ENCODE measurements around the gene ARMC9.
"Not testable (repeated sequence)": the region's sequence is repeated elsewhere in the genome, so short reads cannot be mapped to it uniquely, and the experiment has no call there.

ARMC9 gene

DNA sequence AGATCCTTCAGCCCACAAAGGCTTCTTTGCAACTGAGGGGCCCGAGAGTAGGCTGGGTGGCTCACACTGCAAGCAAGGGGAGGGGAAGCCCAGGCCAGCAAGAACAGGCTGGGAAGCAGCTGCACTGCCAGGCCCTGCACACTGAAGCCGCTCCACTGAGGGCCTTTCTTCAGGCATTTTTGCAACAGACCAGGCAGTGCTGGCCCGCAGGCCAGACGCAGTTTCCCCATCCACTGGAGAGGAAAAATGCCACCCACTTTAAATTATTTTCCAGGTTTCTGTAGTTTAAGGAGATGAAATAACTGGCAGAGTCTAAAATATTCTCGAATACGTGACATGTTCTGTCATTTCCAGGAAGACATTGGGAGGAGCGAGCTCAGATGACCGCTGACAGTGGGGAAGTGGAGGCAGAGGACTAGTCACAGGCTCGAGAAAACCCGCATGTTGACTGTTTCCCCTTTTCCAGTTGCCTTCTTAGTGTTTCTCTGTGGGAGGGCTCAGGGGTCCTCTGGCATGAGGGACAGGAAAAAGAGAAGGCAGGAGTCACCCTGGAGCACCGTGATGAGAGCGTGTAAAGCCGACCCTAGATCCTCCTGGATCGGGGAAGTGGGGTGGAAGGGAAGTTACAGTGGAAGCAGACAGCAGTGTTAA, 143.8 kb downstream of the ARMC9 start:
- Histone ChIP-seq H3K9me3 (ENCODE audit: control insufficient read depth, insufficient read depth, low read length) (no peaks in the 10 kb centered on the region), H3K4me1 (ENCODE audit: insufficient read depth, low read length) (peaks cover 8% of the 10 kb centered on the region; the same call in 1 of the 2 replicates), H3K36me3 (ENCODE audit: insufficient read depth, low read length) (0 out of 2 replicates have a peak, but pooled peaks cover 3% of the 10 kb centered on the region), H3K9ac (ENCODE audit: low read depth, low read length) (no peak overlapping the region; the same call in 1 of the 2 replicates)

DNA sequence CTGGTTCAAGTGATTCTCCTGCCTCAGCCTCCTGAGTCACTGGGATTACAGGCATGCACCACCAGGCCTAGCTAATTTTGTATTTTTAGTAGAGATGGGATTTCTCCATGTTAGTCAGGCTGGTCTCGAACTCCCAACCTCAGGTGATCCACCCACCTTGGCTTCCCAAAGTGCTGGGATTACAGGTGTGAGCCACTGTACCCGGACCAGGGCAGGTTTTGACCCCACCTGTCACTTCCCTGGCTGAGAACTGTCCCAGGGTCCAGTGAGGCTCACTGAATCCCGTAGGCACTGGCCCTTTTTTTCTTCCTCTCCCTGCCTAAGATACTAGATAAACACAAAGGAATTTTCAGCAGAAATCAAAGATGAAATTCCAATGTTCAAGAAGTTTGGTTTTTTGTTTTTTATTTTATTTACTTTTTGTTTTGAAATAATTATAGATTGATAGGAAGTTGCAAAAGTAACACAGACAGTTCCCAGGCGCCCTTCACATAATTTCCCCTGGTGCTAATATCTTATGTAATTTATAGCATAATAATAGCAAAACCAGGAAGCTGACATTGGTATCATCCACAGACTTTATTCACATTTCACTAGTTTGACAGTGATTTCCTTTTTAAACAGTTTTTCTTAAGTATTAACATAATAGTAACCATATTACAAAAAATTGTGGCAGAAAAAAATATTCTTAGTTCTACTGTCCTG, 144.7 kb downstream of the ARMC9 start:
- H3K9ac ChIP-seq (ENCODE audit: low read depth, low read length) = no peak overlapping the region
- H3K36me3 ChIP-seq (ENCODE audit: insufficient read depth, low read length) = 0 out of 2 replicates have a peak, but pooled peaks cover 3% of the 10 kb centered on the region
- H3K9me3 ChIP-seq (ENCODE audit: control insufficient read depth, insufficient read depth, low read length) = no peaks in the 10 kb centered on the region
- peaks cover 8% of the 10 kb centered on the region; the same call in 1 of the 2 replicates for H3K4me1 ChIP-seq (ENCODE audit: insufficient read depth, low read length)

DNA sequence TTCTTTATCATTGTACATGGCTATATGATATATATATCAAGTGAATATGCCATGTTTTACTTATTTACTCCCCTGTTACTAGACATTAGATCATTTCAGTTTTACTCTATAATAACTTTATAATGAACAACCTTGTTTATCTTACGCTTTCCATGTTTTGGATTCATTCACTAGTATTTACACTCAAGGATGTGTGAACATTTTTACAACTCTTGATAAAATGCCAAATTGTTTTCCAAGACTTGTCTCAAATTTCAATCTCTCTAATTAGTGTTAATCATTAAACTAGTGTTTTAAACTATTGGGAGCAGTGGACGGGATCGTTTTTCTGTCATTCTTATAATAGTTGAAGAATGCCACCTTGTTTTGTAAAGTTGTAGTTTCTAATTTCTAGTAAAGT, 145.6 kb downstream of the ARMC9 start:
- H3K4me1 ChIP-seq (ENCODE audit: insufficient read depth, low read length) = peaks cover 8% of the 10 kb centered on the region; the same call in 1 of the 2 replicates
- 0 out of 2 replicates have a peak, but pooled peaks cover 3% of the 10 kb centered on the region for H3K36me3 ChIP-seq (ENCODE audit: insufficient read depth, low read length)
- H3K9ac ChIP-seq (ENCODE audit: low read depth, low read length) = no peak overlapping the region
- no peaks in the 10 kb centered on the region for H3K9me3 ChIP-seq (ENCODE audit: control insufficient read depth, insufficient read depth, low read length)

DNA sequence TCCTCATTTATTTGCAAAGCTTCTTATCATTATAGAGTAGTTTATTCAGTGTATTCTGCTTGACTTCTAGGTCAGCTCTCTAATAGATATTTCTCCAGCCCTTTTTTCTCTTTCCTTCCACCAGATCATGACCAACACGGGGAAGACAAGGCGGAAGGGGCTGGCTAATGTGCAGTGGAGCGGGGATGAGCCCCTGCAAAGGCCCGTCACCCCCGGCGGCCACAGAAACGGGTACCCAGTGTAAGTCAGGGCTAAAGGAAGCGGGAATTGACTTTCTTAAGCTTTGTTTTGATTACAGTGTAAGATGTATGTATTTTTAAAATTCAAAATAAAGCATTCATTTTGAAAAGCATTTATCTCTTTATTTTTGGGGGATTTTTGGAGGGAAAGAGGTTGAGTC, 146.4 kb downstream of the ARMC9 start:
- Histone ChIP-seq H3K9me3 (ENCODE audit: control insufficient read depth, insufficient read depth, low read length) (no peaks in the 10 kb centered on the region), H3K9ac (ENCODE audit: low read depth, low read length) (no peak overlapping the region), H3K4me1 (ENCODE audit: insufficient read depth, low read length) (peaks cover 8% of the 10 kb centered on the region; the same call in 1 of the 2 replicates), H3K36me3 (ENCODE audit: insufficient read depth, low read length) (0 out of 2 replicates have a peak, but pooled peaks cover 3% of the 10 kb centered on the region)

DNA sequence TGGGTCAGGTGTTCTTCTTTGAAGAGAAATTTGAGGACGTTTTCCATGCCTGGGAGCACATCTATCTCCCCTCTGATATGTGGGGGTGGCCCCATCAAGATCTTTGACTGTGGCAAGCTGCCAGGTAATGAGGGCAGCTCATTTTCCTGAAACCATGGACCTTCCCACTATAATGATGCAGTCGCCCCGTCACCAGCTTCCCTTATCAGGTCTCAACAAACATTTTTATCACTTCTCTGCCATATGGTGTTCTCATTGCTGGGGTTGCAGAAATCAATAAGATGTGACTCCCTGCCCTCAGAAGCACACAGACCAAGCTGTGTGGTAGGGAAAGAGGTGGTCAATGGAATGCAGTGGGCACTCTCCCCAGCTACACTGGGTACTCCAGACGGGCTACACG, 148.7 kb downstream of the ARMC9 start:
- Histone ChIP-seq H3K36me3 (ENCODE audit: insufficient read depth, low read length) (0 out of 2 replicates have a peak, but pooled peaks cover 3% of the 10 kb centered on the region), H3K9ac (ENCODE audit: low read depth, low read length) (no peak overlapping the region), H3K4me1 (ENCODE audit: insufficient read depth, low read length) (peaks cover 7% of the 10 kb centered on the region; the same call in 1 of the 2 replicates), H3K9me3 (ENCODE audit: control insufficient read depth, insufficient read depth, low read length) (no peaks in the 10 kb centered on the region)

DNA sequence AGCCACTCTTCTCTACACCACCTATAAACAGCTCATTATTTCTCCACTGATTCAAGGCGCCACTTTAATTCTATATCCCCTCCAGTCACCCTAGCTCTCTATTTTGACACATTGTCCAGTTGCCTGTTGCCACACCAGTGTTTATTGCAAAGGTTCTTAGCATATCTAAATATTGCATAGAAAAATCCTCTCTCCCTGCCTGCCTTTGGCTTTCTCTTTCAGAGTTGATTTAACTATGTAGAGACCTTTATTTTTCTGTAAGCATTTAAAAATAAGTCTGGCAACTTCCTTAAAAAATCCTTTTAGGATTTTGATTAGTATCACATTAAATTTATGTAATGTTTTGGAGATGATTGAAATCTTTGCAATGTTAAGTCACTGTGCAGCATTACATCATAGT, 149.2 kb downstream of the ARMC9 start:
- 0 out of 2 replicates have a peak, but pooled peaks cover 1% of the 10 kb centered on the region for H3K4me1 ChIP-seq (ENCODE audit: insufficient read depth, low read length)
- 0 out of 2 replicates have a peak, but pooled peaks cover 3% of the 10 kb centered on the region for H3K36me3 ChIP-seq (ENCODE audit: insufficient read depth, low read length)
- H3K9me3 ChIP-seq (ENCODE audit: control insufficient read depth, insufficient read depth, low read length) = no peaks in the 10 kb centered on the region
- no peak overlapping the region for H3K9ac ChIP-seq (ENCODE audit: low read depth, low read length)

DNA sequence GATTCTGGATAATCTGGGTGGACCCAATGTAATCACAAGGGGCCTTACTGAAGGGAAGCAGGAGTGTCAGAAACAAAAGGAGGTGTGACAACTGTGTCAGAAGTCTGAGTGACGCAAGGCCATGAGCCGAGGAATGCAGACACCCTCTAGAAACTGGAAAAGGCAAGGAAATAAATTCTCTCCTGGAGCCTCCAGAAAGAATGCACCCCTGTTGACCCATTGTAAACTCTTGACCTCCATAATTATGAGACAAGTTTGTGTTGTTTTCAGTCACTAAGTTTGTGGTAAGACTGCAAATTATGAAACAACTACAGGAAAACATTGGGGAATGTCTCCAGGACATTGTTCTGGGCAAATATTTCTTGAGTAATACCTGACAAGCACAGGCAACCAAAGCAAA, 149.7 kb downstream of the ARMC9 start:
- no peaks in the 10 kb centered on the region for H3K4me1 ChIP-seq (ENCODE audit: insufficient read depth, low read length)
- 0 out of 2 replicates have a peak, but pooled peaks cover 3% of the 10 kb centered on the region for H3K36me3 ChIP-seq (ENCODE audit: insufficient read depth, low read length)
- no peaks in the 10 kb centered on the region for H3K9me3 ChIP-seq (ENCODE audit: control insufficient read depth, insufficient read depth, low read length)
- H3K9ac ChIP-seq (ENCODE audit: low read depth, low read length) = no peak overlapping the region

DNA sequence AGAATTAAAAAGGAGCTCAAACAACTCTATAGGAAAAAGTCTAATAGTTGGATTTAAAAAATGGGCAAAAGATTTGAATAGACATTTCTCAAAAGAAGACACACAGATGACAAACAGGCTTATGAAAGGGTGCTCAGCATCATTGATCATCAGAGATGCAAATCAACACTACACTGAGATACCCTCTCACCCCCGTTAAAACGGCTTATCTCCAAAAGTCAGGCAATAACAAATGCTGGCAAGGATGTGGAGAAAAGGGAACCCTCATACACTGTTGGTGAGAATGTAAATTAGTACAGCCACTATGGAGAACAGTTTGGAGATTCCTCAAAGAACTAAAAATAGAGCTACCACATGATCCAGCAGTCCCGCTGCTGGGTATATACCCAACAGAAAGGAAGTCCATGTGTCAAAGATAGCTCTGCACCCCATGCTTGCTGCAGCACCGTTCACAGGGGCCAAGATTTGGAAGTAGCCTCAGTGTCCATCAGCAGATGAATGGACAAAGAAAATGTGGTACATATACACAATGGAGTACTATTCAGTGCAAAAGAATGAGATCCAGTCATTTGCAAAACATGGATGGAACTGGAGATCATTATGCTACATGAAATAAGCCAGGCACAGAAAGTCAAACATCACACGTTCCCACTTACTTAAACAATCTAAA, 150.4 kb downstream of the ARMC9 start:
- Histone ChIP-seq H3K36me3 (ENCODE audit: insufficient read depth, low read length) (0 out of 2 replicates have a peak, but pooled peaks cover 3% of the 10 kb centered on the region), H3K9me3 (ENCODE audit: control insufficient read depth, insufficient read depth, low read length) (no peaks in the 10 kb centered on the region), H3K9ac (ENCODE audit: low read depth, low read length) (no peak overlapping the region), H3K4me1 (ENCODE audit: insufficient read depth, low read length) (no peaks in the 10 kb centered on the region)

DNA sequence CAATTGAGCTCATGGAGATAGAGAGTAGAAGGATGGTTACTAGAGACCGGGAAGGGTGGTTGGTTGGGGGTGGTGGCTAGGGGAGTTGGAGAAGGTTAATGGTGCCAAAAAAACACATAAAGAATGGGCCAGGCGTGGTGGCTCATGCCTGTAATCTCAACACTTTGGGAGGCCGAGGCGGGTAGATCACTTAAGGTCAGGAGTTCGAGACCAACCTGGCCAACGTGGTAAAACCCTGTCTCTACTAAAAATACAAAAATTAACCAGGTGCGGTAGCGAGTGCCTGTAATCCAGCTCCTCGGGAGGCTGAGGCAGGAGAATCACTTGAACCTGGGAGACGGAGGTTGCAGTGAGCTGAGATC, 150.9 kb downstream of the ARMC9 start:
- H3K4me1 ChIP-seq (ENCODE audit: insufficient read depth, low read length) = not testable (repeated sequence)

DNA sequence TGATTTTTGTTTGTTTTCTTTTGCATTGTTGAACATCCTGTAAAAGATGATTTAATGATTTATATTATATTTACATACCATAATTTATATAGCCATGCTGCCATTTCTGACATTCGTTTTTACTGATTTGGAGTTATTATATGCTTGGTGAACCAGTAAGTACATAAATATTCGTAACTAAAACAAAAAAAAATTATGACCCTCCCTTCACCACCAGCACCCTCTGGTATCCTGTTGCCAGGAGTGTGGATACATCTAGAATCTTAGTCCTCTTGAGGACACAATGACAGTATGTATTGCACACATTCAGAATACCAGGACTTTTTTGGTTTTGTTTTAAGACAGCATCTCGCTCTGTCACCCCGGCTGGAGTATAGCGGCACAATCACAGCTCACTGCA, 153.2 kb downstream of the ARMC9 start:
- peaks cover 15% of the 10 kb centered on the region for H3K4me1 ChIP-seq (ENCODE audit: insufficient read depth, low read length)
- H3K36me3 ChIP-seq (ENCODE audit: insufficient read depth, low read length) = no peaks in the 10 kb centered on the region
- no peaks in the 10 kb centered on the region for H3K9me3 ChIP-seq (ENCODE audit: control insufficient read depth, insufficient read depth, low read length)
- H3K9ac ChIP-seq (ENCODE audit: low read depth, low read length) = no peak overlapping the region

More for the DNA sequence above, 150.9 kb downstream of the ARMC9 start:
- H3K9me3 ChIP-seq (ENCODE audit: control insufficient read depth, insufficient read depth, low read length); H3K9ac ChIP-seq (ENCODE audit: low read depth, low read length); H3K36me3 ChIP-seq (ENCODE audit: insufficient read depth, low read length): not testable (repeated sequence)

DNA sequence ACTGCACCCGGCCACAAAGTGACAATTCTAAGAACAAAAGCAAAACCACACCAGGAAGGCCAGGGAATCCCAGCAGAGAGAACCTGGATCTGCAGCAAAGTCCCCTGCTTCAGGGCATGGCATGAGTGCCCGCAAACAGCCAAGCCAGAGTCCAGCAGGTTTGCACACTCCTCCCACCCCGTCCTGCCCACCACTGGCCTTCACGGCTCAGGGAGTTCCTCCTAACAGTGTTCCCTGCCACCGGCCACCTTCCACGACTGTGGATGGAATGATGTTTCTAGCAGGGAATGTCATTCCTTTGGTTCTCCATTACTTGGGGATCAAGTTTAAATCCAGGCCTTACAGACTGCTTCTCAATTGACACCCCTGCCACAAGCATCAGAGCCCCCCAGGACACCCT, 155.0 kb downstream of the ARMC9 start:
- H3K36me3 ChIP-seq (ENCODE audit: insufficient read depth, low read length) = no peaks in the 10 kb centered on the region
- no peak overlapping the region for H3K9ac ChIP-seq (ENCODE audit: low read depth, low read length)
- no peaks in the 10 kb centered on the region for H3K9me3 ChIP-seq (ENCODE audit: control insufficient read depth, insufficient read depth, low read length)
- H3K4me1 ChIP-seq (ENCODE audit: insufficient read depth, low read length) = peaks cover 15% of the 10 kb centered on the region

DNA sequence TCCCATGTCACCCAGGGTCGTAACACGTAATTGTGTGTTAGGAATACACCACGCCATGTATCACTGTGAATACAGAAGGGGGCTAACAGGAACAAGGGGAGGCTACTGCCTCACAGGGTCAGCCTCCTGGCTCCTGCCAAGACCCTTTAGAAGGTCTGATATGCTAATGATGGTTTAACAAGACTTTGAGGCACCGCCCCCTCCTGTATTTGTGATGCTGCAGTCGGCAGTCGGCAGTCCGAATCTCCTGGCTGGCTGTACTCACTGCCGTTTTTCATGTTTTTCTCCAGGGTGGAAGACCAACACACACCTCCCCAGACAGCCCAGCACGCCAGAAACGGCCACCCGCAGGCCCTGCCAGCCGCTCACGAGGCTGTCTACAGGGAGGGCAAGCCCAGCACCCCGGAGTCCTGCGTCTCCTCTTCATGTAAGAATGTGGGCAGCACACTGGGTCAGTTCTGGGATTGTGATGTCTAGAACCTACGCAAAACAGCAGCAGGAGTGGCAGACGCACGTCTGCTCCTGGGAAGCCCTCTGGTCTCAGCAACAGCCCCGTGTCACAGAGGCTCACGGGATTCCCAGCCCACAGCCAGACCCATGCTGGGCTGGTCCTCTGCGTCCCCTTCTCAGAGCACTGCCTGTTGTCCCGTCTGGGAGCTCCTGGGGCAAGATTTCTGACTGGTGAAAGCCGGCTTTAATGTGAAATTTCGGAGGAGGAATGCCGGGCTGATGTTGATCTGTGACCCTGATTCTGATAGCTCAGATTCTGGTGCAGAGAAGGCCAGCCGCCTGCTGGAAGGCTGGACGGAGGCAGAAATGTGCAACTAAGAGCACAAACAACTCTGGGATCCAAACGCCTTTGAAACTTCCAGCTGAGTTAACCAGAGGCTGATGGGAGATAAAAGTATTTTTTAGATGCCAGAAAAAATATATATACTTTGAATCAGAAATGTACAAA, 157.4 kb downstream of the ARMC9 start:
- no peaks in the 10 kb centered on the region for H3K36me3 ChIP-seq (ENCODE audit: insufficient read depth, low read length)
- no peak overlapping the region for H3K9ac ChIP-seq (ENCODE audit: low read depth, low read length)
- no peaks in the 10 kb centered on the region for H3K9me3 ChIP-seq (ENCODE audit: control insufficient read depth, insufficient read depth, low read length)
- H3K4me1 ChIP-seq (ENCODE audit: insufficient read depth, low read length) = peaks cover 20% of the 10 kb centered on the region

DNA sequence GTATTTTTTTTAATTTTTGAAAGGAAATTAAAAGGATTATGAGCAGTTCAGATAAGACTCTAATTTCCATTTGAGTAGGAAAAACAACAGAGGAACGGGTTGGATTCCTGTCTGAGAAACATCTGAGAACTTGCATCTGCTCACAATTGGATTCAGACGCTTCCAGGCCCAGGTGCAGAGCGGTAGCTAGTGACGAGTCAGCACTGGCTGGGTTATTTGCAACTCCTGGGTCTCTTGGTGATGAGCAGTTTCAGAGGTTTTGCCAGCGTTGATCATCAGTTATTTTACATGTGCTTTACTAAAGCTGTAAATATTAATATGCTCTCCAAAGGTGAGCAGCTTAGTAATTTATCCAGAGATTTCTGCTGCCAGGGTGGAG, 158.0 kb downstream of the ARMC9 start:
- H3K9me3 ChIP-seq (ENCODE audit: control insufficient read depth, insufficient read depth, low read length) = no peaks in the 10 kb centered on the region
- no peaks in the 10 kb centered on the region for H3K36me3 ChIP-seq (ENCODE audit: insufficient read depth, low read length)
- peaks cover 20% of the 10 kb centered on the region for H3K4me1 ChIP-seq (ENCODE audit: insufficient read depth, low read length)
- H3K9ac ChIP-seq (ENCODE audit: low read depth, low read length) = no peak overlapping the region

DNA sequence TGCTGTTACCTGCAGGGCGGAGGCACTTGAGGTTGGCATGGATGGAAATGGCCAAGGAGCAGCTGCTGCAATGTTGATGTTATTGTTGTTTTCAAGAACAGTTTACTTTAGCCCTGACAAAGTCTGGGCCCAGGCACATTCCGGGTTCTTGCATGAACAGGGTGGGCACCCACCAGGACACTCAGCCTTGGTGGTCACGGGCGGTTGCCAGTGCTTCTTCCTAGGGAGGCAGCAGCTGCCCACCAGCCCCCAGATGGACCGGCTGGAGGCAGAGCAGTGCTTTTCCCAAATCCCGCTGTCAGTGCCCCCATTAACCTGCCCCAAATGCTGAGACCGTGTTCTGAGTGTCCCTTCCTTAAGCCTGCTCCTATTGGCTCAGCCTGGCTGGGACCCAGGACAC, 158.6 kb downstream of the ARMC9 start:
- H3K9me3 ChIP-seq (ENCODE audit: control insufficient read depth, insufficient read depth, low read length) = no peaks in the 10 kb centered on the region
- H3K36me3 ChIP-seq (ENCODE audit: insufficient read depth, low read length) = no peaks in the 10 kb centered on the region
- no peak overlapping the region for H3K9ac ChIP-seq (ENCODE audit: low read depth, low read length)
- peaks cover 23% of the 10 kb centered on the region for H3K4me1 ChIP-seq (ENCODE audit: insufficient read depth, low read length)
